CD14-positive monocyte (primary cell): ENCODE measurements around the gene AK9. TPM values are rescaled to one million over a fixed set of nuclear protein-coding genes. Genes with fewer than 3 reads are reported as not detected.

Source experiments
- DNase-seq, 3 donors: peaks; one replicate each; pipeline ENCODE4 v3.0.0-alpha.2; 2011 to 2022
- H2AFZ ChIP-seq: 2 replicates; pipeline ENCODE4 v1.6.0; 2012; ENCODE audit warnings: mild to moderate bottlenecking, low read depth, low read length, inconsistent platforms; ENCODE audit not compliant: insufficient read depth, poor library complexity, severe bottlenecking
- H3K27ac ChIP-seq, 2 donors: 1 replicate in 1 of 2; 2 replicates in 1 of 2; pipeline ENCODE4 v1.5.1; 2012 to 2013; ENCODE audit warnings: low read length in 2 of 2, control low read depth in 1 of 2, inconsistent platforms in 1 of 2, low read depth in 1 of 2, mild to moderate bottlenecking in 1 of 2
- H3K27me3 ChIP-seq, 2 donors: one replicate each; pipeline versions ENCODE4 v1.6.0 to v1.6.1; 2011 to 2013; ENCODE audit warnings: low read length in 2 of 2; ENCODE audit not compliant: control insufficient read depth in 2 of 2, insufficient read depth in 2 of 2
- H3K36me3 ChIP-seq, 2 donors: replicated peaks in 1 of 2; 1 replicate in 1 of 2; 2 replicates in 1 of 2; pipeline versions ENCODE4 v1.5.1 to v1.6.1; 2012 to 2013; ENCODE audit warnings: low read length in 2 of 2, control low read depth in 1 of 2, inconsistent platforms in 1 of 2, mild to moderate bottlenecking in 1 of 2; ENCODE audit not compliant: insufficient read depth in 2 of 2, control insufficient read depth in 1 of 2
- H3K4me1 ChIP-seq, 2 donors: 1 replicate in 1 of 2; 2 replicates in 1 of 2; pipeline versions ENCODE4 v1.5.1 to v1.6.1; 2012 to 2013; ENCODE audit warnings: low read length in 2 of 2, control low read depth in 1 of 2, inconsistent platforms in 1 of 2, mild to moderate bottlenecking in 1 of 2, moderate library complexity in 1 of 2; ENCODE audit not compliant: insufficient read depth in 2 of 2, control insufficient read depth in 1 of 2
- H3K4me2 ChIP-seq: replicated peaks from 2 replicates; pipeline ENCODE3; 2012; ENCODE audit warnings: low read length, moderate library complexity, mild to moderate bottlenecking; ENCODE audit not compliant: poor library complexity, severe bottlenecking; ENCODE audit errors: extremely low read depth
- H3K4me3 ChIP-seq, 3 experiments: fragments of 200-600 bp in 1 of 3; sonication (generic) in 1 of 3; replicated peaks in 1 of 3; 1 replicate in 2 of 3; 2 replicates in 1 of 3; pipeline ENCODE4 v1.5.1; 2011 to 2013; ENCODE audit warnings: low read length in 3 of 3, mild to moderate bottlenecking in 3 of 3, control low read depth in 2 of 3, low read depth in 2 of 3, inconsistent platforms in 1 of 3, moderate library complexity in 1 of 3
- H3K79me2 ChIP-seq: 2 replicates; pipeline ENCODE4 v1.6.0; 2012; ENCODE audit warnings: mild to moderate bottlenecking, control low read depth, inconsistent platforms, low read length, moderate library complexity; ENCODE audit not compliant: insufficient read depth
- H3K9ac ChIP-seq: 2 replicates; pipeline ENCODE4 v1.6.0; 2017; ENCODE audit warnings: low read length, mild to moderate bottlenecking; ENCODE audit not compliant: insufficient read depth, poor library complexity, severe bottlenecking
- H3K9me3 ChIP-seq, 2 donors: replicated peaks in 1 of 2; 1 replicate in 1 of 2; 2 replicates in 1 of 2; pipeline versions ENCODE4 v1.5.1 to v1.6.1; 2012 to 2013; ENCODE audit warnings: low read length in 2 of 2, control low read depth in 1 of 2; ENCODE audit not compliant: control insufficient read depth in 1 of 2, insufficient read depth in 1 of 2
- H4K20me1 ChIP-seq: 2 replicates; pipeline ENCODE4 v1.6.0; 2012; ENCODE audit warnings: mild to moderate bottlenecking, low read length, control low read depth, moderate library complexity; ENCODE audit not compliant: insufficient read depth
- H3K27ac Mint-ChIP-seq, 7 donors: one replicate each; pipeline ENCODE4 v1.8.0; 2020; ENCODE audit warnings: mild to moderate bottlenecking in 7 of 7, mixed read lengths in 7 of 7, moderate library complexity in 6 of 7, inconsistent platforms in 2 of 7
- H3K27me3 Mint-ChIP-seq, 3 donors: one replicate each; pipeline ENCODE4 v1.8.0; 2021 to 2022; ENCODE audit warnings: low read depth in 3 of 3, mild to moderate bottlenecking in 3 of 3, mixed read lengths in 3 of 3, moderate library complexity in 3 of 3, inconsistent platforms in 1 of 3
- H3K36me3 Mint-ChIP-seq, 2 donors: one replicate each; pipeline ENCODE4 v1.8.0; 2020; ENCODE audit warnings: mixed read lengths in 2 of 2, inconsistent platforms in 1 of 2, mild to moderate bottlenecking in 1 of 2
- H3K4me1 Mint-ChIP-seq: one replicate; pipeline ENCODE4 v1.8.0; 2020; ENCODE audit warnings: mild to moderate bottlenecking, mixed read lengths
- H3K4me3 Mint-ChIP-seq, 2 donors: one replicate each; pipeline ENCODE4 v1.8.0; 2020; ENCODE audit warnings: mild to moderate bottlenecking in 2 of 2, mixed read lengths in 2 of 2, moderate library complexity in 1 of 2
- H3K9me3 Mint-ChIP-seq, 7 donors: one replicate each; pipeline ENCODE4 v1.8.0; 2020 to 2022; ENCODE audit warnings: mixed read lengths in 7 of 7, mild to moderate bottlenecking in 6 of 7, moderate library complexity in 6 of 7, inconsistent platforms in 2 of 7
- CTCF ChIP-seq: fragments of 200-600 bp; IDR thresholded peaks from one replicate; pipeline ENCODE4 v1.8.0; 2022; ENCODE audit warnings: antibody characterized with exemption, mild to moderate bottlenecking
- WGBS: methylation state at CpG from one replicate; pipeline ENCODE4 v1.1.5; 2013; ENCODE audit warnings: missing lambda C conversion rate; ENCODE audit not compliant: insufficient coverage; 5-methylcytosine and 5-hydroxymethylcytosine counted together
- intact Hi-C, 2 donors: fragments of 100-400 bp; cut with micrococcal nuclease; formaldehyde crosslinking; loops; one replicate each; pipeline versions ENCODE4 v1.15.0 to v1.15.1; 2023
- polyA plus RNA-seq, 3 donors: library from polyadenylated mRNA; depleted of rRNA in 1 of 3; unstranded in 2 of 3; stranded (reverse) in 1 of 3; fragments of 300-500 nt in 2 of 3; fragments of >200 nt in 1 of 3; fragmentation: Illumina TruSeq in 2 of 3; gene quantifications; 1 replicate in 2 of 3; 2 replicates in 1 of 3; pipeline ENCODE4 v1.2.3, GENCODE V29; 2012 to 2021

The AK9 gene
- polyA plus RNA-seq, 3 donors: 2.6 to 3.1 (median 2.8) TPM

- Histone ChIP-seq H4K20me1 (no peaks in the 10 kb centered on the region), H3K4me3 (no peak overlapping the region), H2AFZ (no peak overlapping the region), H3K4me1 (peaks cover 0 to 10% of the 10 kb centered on the region in 2 donors), H3K9ac (no peak overlapping the region), H3K9me3 (peaks cover 9 to 13% of the 10 kb centered on the region in 2 donors), H3K79me2 (no peaks in the 10 kb centered on the region), H3K36me3 (peaks cover 59 to 89% of the 10 kb centered on the region in 2 donors), H3K27ac (no peak overlapping the region), H3K27me3 (no peaks in the 10 kb centered on the region), H3K4me2 (no peak overlapping the region)
- WGBS: no CpG with 5 or more reads among the region's 3 CpGs
- Mint-ChIP-seq H3K27me3 (no peaks in the 10 kb centered on the region), H3K9me3 (peaks cover 2 to 25% (median 13%) of the 10 kb centered on the region in 7 donors), H3K36me3 (peaks cover 66 to 78% of the 10 kb centered on the region in 2 donors), H3K27ac (peak overlapping the region in 1 of 7 donors; percentile 77), H3K4me3 (no peak overlapping the region), H3K4me1 (peaks cover 4% of the 10 kb centered on the region)
- no peak for TF ChIP-seq CTCF
- no peak for DNase-seq
- intact Hi-C loops: no loop called here
Measured at GRCh38 chr6:109739686-109740085, 48.7 kb upstream of the AK9 start.

- Mint-ChIP-seq H3K27ac (peak overlapping the region in 1 of 7 donors; percentile 73), H3K4me1 (peaks cover 4% of the 10 kb centered on the region), H3K4me3 (no peak overlapping the region), H3K36me3 (peaks cover 67 to 70% of the 10 kb centered on the region in 2 donors), H3K9me3 (peaks cover 2 to 25% (median 12%) of the 10 kb centered on the region in 7 donors), H3K27me3 (no peaks in the 10 kb centered on the region)
- Histone ChIP-seq H3K4me1 (peaks cover 0 to 9% of the 10 kb centered on the region in 2 donors), H3K27ac (no peak overlapping the region), H3K4me2 (no peak overlapping the region), H3K9me3 (peaks cover 9 to 13% of the 10 kb centered on the region in 2 donors), H3K9ac (no peak overlapping the region), H3K27me3 (no peaks in the 10 kb centered on the region), H3K4me3 (no peak overlapping the region), H3K79me2 (no peaks in the 10 kb centered on the region), H4K20me1 (no peaks in the 10 kb centered on the region), H2AFZ (no peak overlapping the region), H3K36me3 (peaks cover 62 to 82% of the 10 kb centered on the region in 2 donors)
- no peak for DNase-seq
- TF ChIP-seq CTCF: no peak
- 100% methylated on average over 2 of the region's 2 CpGs for WGBS
- intact Hi-C loops: no loop called here
Measured at GRCh38 chr6:109738667-109739066, 47.7 kb upstream of the AK9 start.
